ENCODE data around the gene AK5.

DNA sequence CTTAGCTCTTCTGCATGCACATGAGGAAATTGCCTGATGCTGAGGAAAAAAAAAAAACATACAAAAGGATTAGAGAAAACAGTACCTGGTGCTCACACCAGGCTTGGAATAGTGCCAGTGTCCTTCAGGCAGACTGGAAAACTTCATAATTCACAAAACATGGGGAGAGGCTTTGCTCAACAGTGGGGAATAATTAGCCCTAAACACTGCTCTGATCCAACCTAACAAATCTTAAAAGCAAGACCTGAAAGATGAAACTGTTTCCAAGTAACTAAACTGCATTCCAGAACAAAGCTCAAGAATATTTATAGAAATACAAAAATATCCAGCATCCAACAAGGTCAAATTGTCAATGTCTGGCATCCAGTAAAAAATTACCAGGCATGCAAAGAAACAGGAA is 124.8 kb downstream of the AK5 start:
- TF ChIP-seq, protein P1, sequence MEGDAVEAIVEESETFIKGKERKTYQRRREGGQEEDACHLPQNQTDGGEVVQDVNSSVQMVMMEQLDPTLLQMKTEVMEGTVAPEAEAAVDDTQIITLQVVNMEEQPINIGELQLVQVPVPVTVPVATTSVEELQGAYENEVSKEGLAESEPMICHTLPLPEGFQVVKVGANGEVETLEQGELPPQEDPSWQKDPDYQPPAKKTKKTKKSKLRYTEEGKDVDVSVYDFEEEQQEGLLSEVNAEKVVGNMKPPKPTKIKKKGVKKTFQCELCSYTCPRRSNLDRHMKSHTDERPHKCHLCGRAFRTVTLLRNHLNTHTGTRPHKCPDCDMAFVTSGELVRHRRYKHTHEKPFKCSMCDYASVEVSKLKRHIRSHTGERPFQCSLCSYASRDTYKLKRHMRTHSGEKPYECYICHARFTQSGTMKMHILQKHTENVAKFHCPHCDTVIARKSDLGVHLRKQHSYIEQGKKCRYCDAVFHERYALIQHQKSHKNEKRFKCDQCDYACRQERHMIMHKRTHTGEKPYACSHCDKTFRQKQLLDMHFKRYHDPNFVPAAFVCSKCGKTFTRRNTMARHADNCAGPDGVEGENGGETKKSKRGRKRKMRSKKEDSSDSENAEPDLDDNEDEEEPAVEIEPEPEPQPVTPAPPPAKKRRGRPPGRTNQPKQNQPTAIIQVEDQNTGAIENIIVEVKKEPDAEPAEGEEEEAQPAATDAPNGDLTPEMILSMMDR (IDR thresholded peaks at IDR 0.05; ENCODE audit: low read depth, low read length) = no peak
- no peak for TF ChIP-seq MYC (IDR thresholded peaks at IDR 0.05; ENCODE audit: low read depth, low read length)

All from NB4 (cell line).